ENCODE data around the gene PRRC2B. TPM values are rescaled to one million over a fixed set of nuclear protein-coding genes. Genes with fewer than 3 reads are reported as not detected.
"Not testable (repeated sequence)": the region's sequence is repeated elsewhere in the genome, so short reads cannot be mapped to it uniquely, and the experiment has no call there.

PRRC2B gene
- total RNA-seq, result 100 to 1,000 TPM in 2 of 4 donors, 10 to 100 TPM in 2; 80.7 to 126 (median 100) TPM

DNA sequence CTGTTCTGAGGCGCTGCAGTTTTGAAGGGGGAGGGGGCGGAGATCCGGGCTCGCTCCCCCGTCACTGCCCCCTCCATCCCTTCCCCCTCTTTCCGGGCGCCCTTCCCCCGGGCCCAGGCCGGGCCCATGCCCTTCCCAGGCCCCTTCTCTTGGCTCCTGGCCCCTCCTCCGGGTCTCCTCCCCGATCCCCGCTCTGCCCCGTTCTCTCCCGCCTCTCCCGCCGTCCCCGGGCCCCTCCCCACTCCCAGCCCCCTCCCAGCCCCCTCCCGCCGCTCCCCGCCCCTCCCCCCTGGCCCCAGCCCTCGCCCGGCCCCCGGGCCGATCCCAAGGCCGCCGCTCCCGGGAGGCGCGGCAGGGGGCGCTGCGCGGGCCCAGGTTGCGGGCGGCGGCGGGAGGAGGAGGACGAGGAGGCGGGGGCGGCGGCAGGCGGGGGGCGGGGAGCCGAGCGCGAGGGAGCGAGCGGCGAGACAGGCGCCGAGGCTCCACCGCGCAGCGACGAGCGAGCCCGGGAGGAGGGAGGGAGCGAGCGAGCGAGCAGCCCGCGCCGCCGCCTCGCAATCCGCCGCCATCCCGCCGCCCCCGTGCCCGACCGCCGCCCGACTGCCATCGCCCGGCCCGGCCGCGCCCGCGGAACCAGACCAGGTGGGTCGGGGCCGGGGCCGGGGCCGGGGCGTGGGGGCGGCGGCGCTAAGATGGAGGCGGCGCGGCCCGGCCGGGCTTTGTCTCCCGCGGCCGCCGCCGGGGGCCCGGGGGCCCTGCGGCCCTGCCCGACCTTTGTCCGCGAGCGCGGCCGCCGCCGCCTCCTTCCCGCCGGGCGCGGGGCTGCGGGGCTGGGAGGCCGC, at the start of gene PRRC2B:
Gene PRRC2B (plus strand): TSS at position 465 of the 842 bp plus-strand sequence. CDS start 36,059 bp downstream, outside the sequence.
- DNase-seq (ENCODE audit: low spot score) (peak; percentile 60), ATAC-seq (ENCODE audit: low FRiP score) (peak; percentile 89)
- TF ChIP-seq, protein P1, sequence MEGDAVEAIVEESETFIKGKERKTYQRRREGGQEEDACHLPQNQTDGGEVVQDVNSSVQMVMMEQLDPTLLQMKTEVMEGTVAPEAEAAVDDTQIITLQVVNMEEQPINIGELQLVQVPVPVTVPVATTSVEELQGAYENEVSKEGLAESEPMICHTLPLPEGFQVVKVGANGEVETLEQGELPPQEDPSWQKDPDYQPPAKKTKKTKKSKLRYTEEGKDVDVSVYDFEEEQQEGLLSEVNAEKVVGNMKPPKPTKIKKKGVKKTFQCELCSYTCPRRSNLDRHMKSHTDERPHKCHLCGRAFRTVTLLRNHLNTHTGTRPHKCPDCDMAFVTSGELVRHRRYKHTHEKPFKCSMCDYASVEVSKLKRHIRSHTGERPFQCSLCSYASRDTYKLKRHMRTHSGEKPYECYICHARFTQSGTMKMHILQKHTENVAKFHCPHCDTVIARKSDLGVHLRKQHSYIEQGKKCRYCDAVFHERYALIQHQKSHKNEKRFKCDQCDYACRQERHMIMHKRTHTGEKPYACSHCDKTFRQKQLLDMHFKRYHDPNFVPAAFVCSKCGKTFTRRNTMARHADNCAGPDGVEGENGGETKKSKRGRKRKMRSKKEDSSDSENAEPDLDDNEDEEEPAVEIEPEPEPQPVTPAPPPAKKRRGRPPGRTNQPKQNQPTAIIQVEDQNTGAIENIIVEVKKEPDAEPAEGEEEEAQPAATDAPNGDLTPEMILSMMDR (IDR thresholded peaks at IDR 0.05), result no peak

DNA sequence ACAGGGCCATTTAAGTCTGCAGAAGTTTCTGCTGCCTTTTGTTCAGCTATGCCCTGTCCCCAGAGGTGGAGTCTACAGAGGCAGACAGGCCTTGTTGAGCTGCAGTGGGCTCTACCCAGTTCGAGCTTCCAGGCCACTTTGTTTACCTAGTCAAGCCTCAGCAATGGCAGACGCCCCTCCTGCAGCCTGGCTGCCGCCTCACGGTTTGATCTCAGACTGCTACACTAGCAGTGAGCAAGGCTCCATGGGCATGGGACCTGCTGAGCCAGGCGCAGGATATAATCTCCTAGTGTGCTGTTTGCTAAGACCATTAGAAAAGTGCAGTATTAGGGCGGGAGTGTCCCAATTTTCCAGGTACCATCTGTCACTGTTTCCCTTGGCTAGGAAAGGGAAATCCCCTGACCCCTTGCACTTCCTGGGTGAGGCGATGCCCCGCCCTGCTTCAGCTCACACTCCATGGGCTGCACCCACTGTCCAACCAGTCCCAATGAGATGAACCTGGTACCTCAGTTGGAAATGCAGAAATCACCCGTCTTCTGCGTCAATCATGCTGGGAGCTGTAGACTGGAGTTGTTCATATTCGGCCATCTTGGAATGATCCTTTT, 48.9 kb upstream of the PRRC2B start:
- not testable (repeated sequence) for DNase-seq (ENCODE audit: low spot score)

DNA sequence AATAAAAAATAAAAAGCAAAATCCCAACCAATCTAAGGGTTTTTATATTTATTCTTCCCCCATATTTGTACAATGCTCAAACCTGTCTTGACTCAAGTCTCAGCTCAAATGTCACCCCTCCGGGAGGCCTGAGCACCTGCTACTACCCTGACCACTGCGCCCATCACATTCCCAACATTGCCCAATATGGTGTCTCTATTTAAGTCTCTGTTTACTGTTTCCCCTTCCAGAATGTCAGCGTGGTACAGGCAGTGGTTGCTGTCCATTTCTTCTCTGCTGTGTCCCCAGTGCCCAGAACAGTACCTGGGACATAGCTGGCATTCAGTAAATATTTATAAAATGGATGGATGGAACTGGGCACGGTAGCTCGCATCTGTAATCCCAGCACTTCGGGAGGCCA, 47.3 kb upstream of the PRRC2B start:
- no peak for ATAC-seq (ENCODE audit: low FRiP score)
- no peak for DNase-seq (ENCODE audit: low spot score)
- TF ChIP-seq, protein P1 (IDR thresholded peaks at IDR 0.05), result no peak

More for the DNA sequence above, 48.9 kb upstream of the PRRC2B start:
- ATAC-seq (ENCODE audit: low FRiP score), result not testable (repeated sequence)

DNA sequence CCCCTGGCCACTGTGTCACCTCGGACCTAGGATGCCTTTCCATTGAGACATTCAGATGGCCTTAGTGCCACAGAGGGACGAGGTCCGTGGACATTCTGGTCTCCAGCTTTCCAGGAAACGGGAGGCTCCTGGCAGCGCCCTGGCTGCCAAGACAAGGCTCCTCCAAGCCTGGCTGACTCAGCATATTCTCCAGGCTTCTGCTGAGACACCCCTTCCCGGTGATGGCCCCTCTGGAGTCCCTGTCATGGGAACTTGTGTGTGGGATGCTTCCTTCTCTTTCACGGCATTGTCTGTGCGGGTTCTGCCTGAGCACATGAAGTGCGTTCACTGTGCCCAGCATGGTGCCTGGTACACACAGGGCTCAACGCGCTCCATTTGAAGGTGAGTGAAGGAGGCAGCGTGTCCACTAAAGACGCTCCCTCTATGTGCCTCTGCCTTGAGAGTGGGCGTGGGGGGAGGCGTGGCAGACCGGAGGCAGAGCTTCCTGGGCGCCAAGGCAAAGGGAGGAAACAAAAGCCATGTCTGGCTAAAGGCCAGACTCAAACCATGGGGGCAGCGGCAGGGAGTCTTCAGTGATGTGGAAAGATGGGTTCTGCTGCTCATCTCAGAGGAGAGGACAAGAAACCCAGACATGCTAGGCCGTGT, 46.4 kb upstream of the PRRC2B start:
- TF ChIP-seq, protein P1 (IDR thresholded peaks at IDR 0.05), result no peak
- DNase-seq (ENCODE audit: low spot score) (no peak), ATAC-seq (ENCODE audit: low FRiP score) (no peak)

DNA sequence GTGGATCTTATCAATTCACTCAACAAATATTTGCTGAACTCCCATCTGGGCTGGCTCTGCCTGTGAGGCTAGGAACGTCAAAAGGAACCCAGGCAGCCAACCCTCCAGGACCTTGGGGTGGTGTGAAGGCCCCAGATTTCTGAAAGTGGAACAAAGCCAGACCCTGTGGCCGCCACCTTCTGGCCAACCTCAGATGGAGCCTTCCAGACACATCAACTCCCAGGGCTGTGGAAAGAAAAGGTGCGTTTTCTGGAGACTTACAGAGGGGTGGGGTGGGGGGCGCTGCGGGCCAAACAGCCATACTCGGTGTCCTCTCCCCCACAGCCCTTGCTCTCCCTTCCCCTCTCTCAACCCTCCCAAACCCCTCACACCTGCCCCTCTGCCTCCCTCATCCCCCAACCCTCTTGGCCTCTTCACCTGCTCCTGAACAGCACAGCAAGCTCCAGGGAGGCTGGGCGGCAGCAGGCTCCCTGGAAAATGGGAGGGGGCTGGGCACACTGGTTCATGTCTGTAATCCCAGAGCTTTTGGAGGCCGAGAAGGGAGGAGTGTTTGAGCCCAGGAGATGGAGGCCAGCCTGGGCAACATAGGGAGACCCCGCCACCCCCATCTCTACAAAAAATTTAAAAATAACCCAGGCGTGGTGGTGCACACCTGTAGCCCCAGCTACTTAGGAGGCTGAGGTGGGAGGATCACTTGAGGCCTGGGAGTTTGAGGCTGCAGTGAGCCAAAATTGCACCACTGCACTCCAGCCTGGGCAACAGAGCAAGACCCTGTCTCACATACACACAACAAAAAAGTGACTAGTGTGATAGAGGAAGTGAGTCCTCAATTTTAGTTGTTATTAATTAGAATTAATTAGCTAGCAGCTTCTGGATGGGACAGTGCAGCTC, 45.0 kb upstream of the PRRC2B start:
- DNase-seq (ENCODE audit: low spot score) (no peak), ATAC-seq (ENCODE audit: low FRiP score) (no peak)
- TF ChIP-seq, protein P1 (IDR thresholded peaks at IDR 0.05), result no peak

DNA sequence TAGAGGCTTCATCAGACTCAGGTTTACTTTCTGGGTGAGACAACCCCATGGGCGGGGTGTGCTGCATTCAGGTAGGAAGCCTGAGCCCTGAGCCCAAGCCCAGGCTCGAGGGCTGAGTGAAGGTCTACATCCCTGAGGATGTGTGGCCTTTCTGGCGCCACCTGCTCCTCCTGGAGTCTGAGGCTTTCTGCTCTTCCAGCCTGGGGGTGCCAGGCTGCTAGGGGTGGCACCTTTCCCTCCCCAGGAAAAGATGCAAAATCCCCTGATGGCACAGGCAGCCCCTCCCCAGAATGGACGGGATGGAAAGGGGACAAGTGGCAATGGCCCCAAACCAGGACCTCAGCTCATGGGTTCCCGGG, 44.4 kb upstream of the PRRC2B start:
- ATAC-seq (ENCODE audit: low FRiP score) (no peak), DNase-seq (ENCODE audit: low spot score) (no peak)
- TF ChIP-seq, protein P1 (IDR thresholded peaks at IDR 0.05), result no peak

Measured in omental fat pad (tissue), 4 donors.